GM12873 (cell line): Measurements from ENCODE around the gene FSTL1.

Experiments
- CTCF ChIP-seq: IDR thresholded peaks from 2 replicates; pipeline ENCODE4 v1.5.1; 2012; ENCODE audit warnings: low read depth, mild to moderate bottlenecking, moderate library complexity, low read length, control low read depth; ENCODE audit not compliant: insufficient read depth; ENCODE audit errors: missing control alignments

Gene FSTL1

DNA sequence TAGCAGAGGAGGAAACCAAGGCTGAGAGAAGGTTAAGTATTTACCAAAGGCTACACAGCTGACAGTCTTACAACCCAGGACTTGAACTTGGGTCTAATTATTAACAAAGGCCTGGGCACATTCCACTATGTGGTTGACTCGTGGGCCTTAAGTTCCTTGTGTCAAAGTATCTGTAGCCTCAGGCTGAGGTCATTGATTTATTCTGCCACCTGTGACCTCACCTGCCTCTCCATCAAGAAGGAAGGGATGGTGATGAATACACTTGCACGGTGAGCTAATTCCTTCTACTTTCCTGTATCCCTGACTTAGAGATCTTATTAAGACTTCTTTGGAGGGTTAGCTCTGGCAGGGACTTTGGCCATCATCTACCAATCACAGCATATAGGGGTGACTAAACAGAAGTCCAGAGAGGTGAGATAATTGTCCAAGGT is 81.7 kb downstream of the FSTL1 start:
- no peak for TF ChIP-seq CTCF

DNA sequence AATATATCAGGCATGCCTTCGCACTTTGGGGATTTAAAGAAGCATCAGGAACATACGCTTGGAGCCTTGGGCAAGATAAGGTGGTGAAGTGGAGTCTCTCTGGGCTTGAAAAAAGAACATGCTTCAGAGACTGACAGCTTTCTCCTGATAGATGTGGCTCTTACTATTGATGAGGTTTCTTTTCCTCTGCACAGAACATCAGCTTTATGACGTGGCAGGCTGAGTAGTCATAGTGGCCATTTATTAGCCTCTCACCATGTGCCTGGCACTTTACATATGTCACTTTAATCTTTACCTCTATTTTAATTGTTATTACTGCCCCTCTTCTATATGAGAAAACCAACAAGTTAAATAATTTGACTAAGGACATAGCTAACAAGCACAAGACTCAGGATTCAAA is 82.6 kb downstream of the FSTL1 start:
- no peak for TF ChIP-seq CTCF

GRCh38 chr3:120364821-120365220 is 86.0 kb downstream of the FSTL1 start:
- no peak for TF ChIP-seq CTCF

DNA sequence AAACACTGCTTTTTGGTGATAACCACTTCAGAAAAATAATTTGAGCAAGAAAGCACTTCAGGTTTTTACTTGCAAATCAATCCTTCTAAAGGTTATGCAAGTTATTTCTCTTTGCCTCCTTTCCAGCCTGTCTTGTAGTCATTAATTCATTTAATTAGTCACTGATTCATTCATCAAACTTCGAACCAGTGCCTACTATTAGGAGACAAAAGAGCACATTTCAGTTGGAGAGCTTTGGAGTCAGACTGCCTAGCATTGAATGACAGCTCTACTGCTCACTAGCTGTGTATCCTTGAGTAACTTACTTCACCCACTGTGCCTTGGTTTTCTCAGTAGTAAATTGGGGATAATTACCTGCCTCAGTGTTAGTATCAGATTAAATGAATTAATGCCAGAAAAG is 86.7 kb downstream of the FSTL1 start:
- no peak for TF ChIP-seq CTCF

- TF ChIP-seq CTCF, result no peak
Measured at GRCh38 chr3:120357807-120358206, 93.0 kb downstream of the FSTL1 start.

DNA sequence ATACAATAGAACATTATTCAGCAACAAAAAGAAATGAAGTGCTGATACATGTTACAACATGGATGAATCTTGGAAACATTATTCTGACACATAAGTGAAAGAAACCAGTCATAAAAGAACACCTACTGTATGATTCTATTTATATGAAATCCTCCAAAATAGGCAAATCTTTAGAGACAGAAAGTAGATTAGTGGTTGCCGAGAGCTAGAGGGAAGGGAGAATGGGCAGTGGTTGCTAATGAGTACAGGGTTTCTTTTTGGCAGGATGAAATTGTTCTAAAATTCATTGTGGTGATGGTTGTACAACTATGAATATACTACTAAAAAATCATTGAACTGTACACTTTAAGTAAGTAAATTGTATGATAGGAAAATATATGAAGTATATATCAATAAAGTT is 95.3 kb downstream of the FSTL1 start:
- no peak for TF ChIP-seq CTCF

DNA sequence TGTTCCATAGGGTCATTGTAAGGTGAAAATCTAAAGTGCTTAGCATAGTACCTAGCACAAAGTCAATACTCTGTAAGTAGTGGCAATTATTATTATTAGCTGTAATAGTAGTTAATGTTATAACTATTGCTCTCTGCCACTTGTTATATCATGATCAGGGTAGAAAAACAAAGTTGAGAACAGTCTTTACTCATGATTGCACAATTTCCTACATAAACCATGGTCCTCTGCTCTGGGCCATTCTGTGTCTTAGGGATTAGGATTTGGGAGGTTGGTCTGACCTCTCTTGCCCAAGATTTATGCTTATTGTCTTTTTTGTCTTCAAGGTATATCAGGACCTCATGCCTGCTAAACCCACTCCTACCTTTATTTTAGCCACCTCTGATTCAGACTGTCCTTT is 97.3 kb downstream of the FSTL1 start:
- no peak for TF ChIP-seq CTCF

GRCh38 chr3:120352017-120352416 is 98.8 kb downstream of the FSTL1 start:
- TF ChIP-seq CTCF, result no peak
